ENCODE data around the gene RIMKLA. TPM values are rescaled to one million over a fixed set of nuclear protein-coding genes. Genes with fewer than 3 reads are reported as not detected.

The RIMKLA gene
- total and polyA plus RNA-seq, 2 of the 13 experiments (the other 11 are each of a cell fraction or from before 2014, with no cell fraction given) = 2.5 to 3.8 TPM

DNA sequence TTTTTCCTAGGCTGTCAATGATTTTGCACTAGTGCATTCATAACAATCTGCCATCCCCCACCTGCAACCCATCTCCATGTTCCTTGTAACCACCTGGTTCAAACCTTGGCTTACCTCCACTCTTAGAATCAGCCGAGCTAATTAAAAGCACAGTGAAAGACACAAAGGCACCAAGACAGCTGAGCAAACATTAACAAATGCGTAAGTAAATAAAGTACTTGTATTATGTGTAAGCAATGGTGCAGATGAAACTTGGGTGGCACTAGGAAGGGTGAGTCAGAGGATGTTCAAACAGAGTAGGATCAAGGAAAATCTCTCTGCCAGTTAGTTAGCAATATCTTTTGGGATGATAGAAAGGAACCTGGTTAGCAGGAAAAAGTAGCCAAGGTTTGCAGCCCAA, 40.5 kb upstream of the RIMKLA start (continued):
- TF ChIP-seq DPF2 (CRISPR knock-in tag; IDR thresholded peaks at IDR 0.05; ENCODE audit: borderline replicate concordance, low read depth) = peak; percentile 62; the same call in 1 of the 2 replicates
- no peak for TF ChIP-seq ZNF12 (CRISPR knock-in tag; IDR thresholded peaks at IDR 0.05)
- TF ChIP-seq, protein P1, sequence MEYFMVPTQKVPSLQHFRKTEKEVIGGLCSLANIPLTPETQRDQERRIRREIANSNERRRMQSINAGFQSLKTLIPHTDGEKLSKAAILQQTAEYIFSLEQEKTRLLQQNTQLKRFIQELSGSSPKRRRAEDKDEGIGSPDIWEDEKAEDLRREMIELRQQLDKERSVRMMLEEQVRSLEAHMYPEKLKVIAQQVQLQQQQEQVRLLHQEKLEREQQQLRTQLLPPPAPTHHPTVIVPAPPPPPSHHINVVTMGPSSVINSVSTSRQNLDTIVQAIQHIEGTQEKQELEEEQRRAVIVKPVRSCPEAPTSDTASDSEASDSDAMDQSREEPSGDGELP (IDR thresholded peaks at IDR 0.05; ENCODE audit: borderline replicate concordance, low read depth) = peak; percentile 99
- peak; percentile 53; the same call in 1 of the 2 replicates for TF ChIP-seq SALL1 (CRISPR knock-in tag; IDR thresholded peaks at IDR 0.05)
- TF ChIP-seq, protein P2, sequence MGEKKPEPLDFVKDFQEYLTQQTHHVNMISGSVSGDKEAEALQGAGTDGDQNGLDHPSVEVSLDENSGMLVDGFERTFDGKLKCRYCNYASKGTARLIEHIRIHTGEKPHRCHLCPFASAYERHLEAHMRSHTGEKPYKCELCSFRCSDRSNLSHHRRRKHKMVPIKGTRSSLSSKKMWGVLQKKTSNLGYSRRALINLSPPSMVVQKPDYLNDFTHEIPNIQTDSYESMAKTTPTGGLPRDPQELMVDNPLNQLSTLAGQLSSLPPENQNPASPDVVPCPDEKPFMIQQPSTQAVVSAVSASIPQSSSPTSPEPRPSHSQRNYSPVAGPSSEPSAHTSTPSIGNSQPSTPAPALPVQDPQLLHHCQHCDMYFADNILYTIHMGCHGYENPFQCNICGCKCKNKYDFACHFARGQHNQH (CRISPR knock-in tag; IDR thresholded peaks at IDR 0.05) = 0 out of 2 replicates have a peak, but pooled peaks have one; percentile 23
- TF ChIP-seq, protein P3, sequence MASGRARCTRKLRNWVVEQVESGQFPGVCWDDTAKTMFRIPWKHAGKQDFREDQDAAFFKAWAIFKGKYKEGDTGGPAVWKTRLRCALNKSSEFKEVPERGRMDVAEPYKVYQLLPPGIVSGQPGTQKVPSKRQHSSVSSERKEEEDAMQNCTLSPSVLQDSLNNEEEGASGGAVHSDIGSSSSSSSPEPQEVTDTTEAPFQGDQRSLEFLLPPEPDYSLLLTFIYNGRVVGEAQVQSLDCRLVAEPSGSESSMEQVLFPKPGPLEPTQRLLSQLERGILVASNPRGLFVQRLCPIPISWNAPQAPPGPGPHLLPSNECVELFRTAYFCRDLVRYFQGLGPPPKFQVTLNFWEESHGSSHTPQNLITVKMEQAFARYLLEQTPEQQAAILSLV (CRISPR knock-in tag; IDR thresholded peaks at IDR 0.05; ENCODE audit: borderline replicate concordance) = no peak
- TF ChIP-seq ZNF543 (CRISPR knock-in tag; IDR thresholded peaks at IDR 0.05) = no peak
- TF ChIP-seq ETV5 (CRISPR knock-in tag; IDR thresholded peaks at IDR 0.05; ENCODE audit: borderline replicate concordance) = peak; percentile 57; the same call in 1 of the 2 replicates
- no peak for TF ChIP-seq ZNF350 (CRISPR knock-in tag; IDR thresholded peaks at IDR 0.05; ENCODE audit: borderline replicate concordance, low read depth)
- TF ChIP-seq GATAD2A (CRISPR knock-in tag; IDR thresholded peaks at IDR 0.05) = peak; percentile 95
- no peak for TF ChIP-seq ZMYM4 (CRISPR knock-in tag; IDR thresholded peaks at IDR 0.05)
- peak; percentile 87 for TF ChIP-seq RCOR2 (CRISPR knock-in tag; IDR thresholded peaks at IDR 0.05)
- TF ChIP-seq MTA3 (CRISPR knock-in tag; IDR thresholded peaks at IDR 0.05) = no peak
- peak; percentile 90 for TF ChIP-seq JUNB (CRISPR knock-in tag; IDR thresholded peaks at IDR 0.05; ENCODE audit: borderline replicate concordance)

Measured in HepG2 (cell line).